ENCODE results near the gene CHP1.

DNA sequence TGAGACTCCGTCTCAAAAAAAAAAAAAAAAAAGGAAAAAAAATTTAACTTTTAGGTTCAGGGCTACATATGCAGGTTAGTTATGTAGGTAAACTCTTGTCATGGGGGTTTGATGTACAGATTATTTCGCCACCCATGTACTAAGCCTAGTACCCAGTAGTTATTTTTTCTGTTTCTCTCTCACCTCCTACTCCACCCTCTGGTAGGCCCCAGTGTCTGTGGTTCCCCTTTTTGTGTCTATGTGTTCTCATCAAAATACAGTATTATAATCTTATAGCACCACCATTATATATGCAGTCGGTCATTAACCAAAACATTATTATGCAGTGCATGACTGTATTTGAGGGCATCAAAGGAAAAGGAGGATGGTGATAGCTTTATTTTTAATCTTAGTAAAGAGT, 47.3 kb downstream of the CHP1 start:
- TF ChIP-seq, protein P1, sequence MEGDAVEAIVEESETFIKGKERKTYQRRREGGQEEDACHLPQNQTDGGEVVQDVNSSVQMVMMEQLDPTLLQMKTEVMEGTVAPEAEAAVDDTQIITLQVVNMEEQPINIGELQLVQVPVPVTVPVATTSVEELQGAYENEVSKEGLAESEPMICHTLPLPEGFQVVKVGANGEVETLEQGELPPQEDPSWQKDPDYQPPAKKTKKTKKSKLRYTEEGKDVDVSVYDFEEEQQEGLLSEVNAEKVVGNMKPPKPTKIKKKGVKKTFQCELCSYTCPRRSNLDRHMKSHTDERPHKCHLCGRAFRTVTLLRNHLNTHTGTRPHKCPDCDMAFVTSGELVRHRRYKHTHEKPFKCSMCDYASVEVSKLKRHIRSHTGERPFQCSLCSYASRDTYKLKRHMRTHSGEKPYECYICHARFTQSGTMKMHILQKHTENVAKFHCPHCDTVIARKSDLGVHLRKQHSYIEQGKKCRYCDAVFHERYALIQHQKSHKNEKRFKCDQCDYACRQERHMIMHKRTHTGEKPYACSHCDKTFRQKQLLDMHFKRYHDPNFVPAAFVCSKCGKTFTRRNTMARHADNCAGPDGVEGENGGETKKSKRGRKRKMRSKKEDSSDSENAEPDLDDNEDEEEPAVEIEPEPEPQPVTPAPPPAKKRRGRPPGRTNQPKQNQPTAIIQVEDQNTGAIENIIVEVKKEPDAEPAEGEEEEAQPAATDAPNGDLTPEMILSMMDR (IDR thresholded peaks at IDR 0.05) = no peak
- TF ChIP-seq POLR2A (IDR thresholded peaks at IDR 0.05) = no peak
